Measurements from ENCODE around the gene HOXD9. TPM values are rescaled to one million over a fixed set of nuclear protein-coding genes. Genes with fewer than 3 reads are reported as not detected.

HOXD9 gene
- total RNA-seq, 1 donor from 2014 or later = 12.5 TPM

- H3K27ac ChIP-seq = peak overlapping the region; percentile 82
- H3K27me3 ChIP-seq = no peaks in the 10 kb centered on the region
- DNase-seq (ENCODE audit: extremely low spot score in 2 of 2) = no peak
- no peaks in the 10 kb centered on the region for H3K9me3 ChIP-seq
- H3K4me3 ChIP-seq = peak overlapping the region; percentile 54 to 59
- intact Hi-C loops (cut with DNase I) = no loop called here
- no peak for TF ChIP-seq CTCF (IDR thresholded peaks at IDR 0.05)
- peak in 1 of 2 donors; percentile 48 for TF ChIP-seq POLR2A (IDR thresholded peaks at IDR 0.05)
- peak in 1 of 2 donors; percentile 74 for TF ChIP-seq POLR2AphosphoS5 (IDR thresholded peaks at IDR 0.05; ENCODE audit: insufficient read depth in 1 of 2, low read depth in 1 of 2)
- H3K4me1 ChIP-seq = peaks cover 67% of the 10 kb centered on the region
- H3K36me3 ChIP-seq = no peaks in the 10 kb centered on the region
Observed at GRCh38 chr2:176105078-176105729, 17.3 kb upstream of the HOXD9 start.

- Histone ChIP-seq H3K27ac (peak overlapping the region; percentile 82), H3K27me3 (no peaks in the 10 kb centered on the region), H3K9me3 (no peaks in the 10 kb centered on the region), H3K36me3 (no peaks in the 10 kb centered on the region), H3K4me3 (peak overlapping the region; percentile 54 to 59), H3K4me1 (peaks cover 66% of the 10 kb centered on the region)
- intact Hi-C loops (cut with DNase I) = no loop called here
- peak in 1 of 2 donors; percentile 30 for TF ChIP-seq POLR2AphosphoS5 (IDR thresholded peaks at IDR 0.05; ENCODE audit: insufficient read depth in 1 of 2, low read depth in 1 of 2)
- TF ChIP-seq POLR2A (IDR thresholded peaks at IDR 0.05) = no peak
- no peak for TF ChIP-seq CTCF (IDR thresholded peaks at IDR 0.05)
- no peak for DNase-seq (ENCODE audit: extremely low spot score in 2 of 2)
Observed at GRCh38 chr2:176105730-176106580, 16.6 kb upstream of the HOXD9 start.

- no peaks in the 10 kb centered on the region for H3K36me3 ChIP-seq
- TF ChIP-seq POLR2A (IDR thresholded peaks at IDR 0.05) (no peak), POLR2AphosphoS5 (IDR thresholded peaks at IDR 0.05; ENCODE audit: insufficient read depth in 1 of 2, low read depth in 1 of 2) (peak in 1 of 2 donors; percentile 63)
- H3K9me3 ChIP-seq = no peaks in the 10 kb centered on the region
- intact Hi-C loops (cut with DNase I) = loop anchor here (1.0 kb wide), 1 partner anchor 23 kb away; no protein-coding TSS in a partner anchor
- H3K4me1 ChIP-seq = peaks cover 71% of the 10 kb centered on the region
- H3K27me3 ChIP-seq = no peaks in the 10 kb centered on the region
- DNase-seq (ENCODE audit: extremely low spot score in 2 of 2) = no peak
- peak within 1 kb of the TSS; percentile 82 for H3K27ac ChIP-seq
- H3K4me3 ChIP-seq = peak within 1 kb of the TSS; percentile 54 to 59
Observed at GRCh38 chr2:176106581-176107539, 15.7 kb upstream of the HOXD9 start, which contains the start of gene HOXD11. Gene HOXD11 (plus strand): TSS chr2:176107280. CDS start chr2:176107356, 76 bp downstream.

- DNase-seq (ENCODE audit: extremely low spot score in 2 of 2) = no peak
- Histone ChIP-seq H3K9me3 (no peaks in the 10 kb centered on the region), H3K4me1 (peaks cover 73% of the 10 kb centered on the region), H3K27me3 (no peaks in the 10 kb centered on the region), H3K27ac (peak overlapping the region; percentile 69), H3K36me3 (no peaks in the 10 kb centered on the region), H3K4me3 (peak overlapping the region; percentile 54 to 59)
- no peak for TF ChIP-seq POLR2AphosphoS5 (IDR thresholded peaks at IDR 0.05; ENCODE audit: insufficient read depth in 1 of 2, low read depth in 1 of 2)
- no peak for TF ChIP-seq CTCF (IDR thresholded peaks at IDR 0.05)
- TF ChIP-seq POLR2A (IDR thresholded peaks at IDR 0.05) = no peak
- intact Hi-C loops (cut with DNase I) = loop anchor here (1.0 kb wide), 1 partner anchor 23 kb away; no protein-coding TSS in a partner anchor
Observed at GRCh38 chr2:176107731-176108181, 14.8 kb upstream of the HOXD9 start.
